Activated CD4-positive, alpha-beta T cell treated with anti-CD3 and anti-CD28 coated beads, Interleukin-10, Interleukin-2, amounts not matched to agents 100 ng/mL and 50 ng/mL, durations not matched to agents 16 hours and 8 hours (primary cell): Measurements from ENCODE around the gene ZDHHC14.
"Not testable (repeated sequence)": the region's sequence is repeated elsewhere in the genome, so short reads cannot be mapped to it uniquely, and the experiment has no call there.

Experiments
- DNase-seq: peaks from one replicate; pipeline ENCODE4 v3.0.0-alpha.2; 2020

The ZDHHC14 gene

GRCh38 chr6:157708239-157708638, 327.2 kb downstream of the ZDHHC14 start:
- DNase-seq: no peak

- no peak for DNase-seq
Observed at GRCh38 chr6:157708933-157709332, 327.9 kb downstream of the ZDHHC14 start.

- no peak for DNase-seq
Observed at GRCh38 chr6:157709555-157709954, 328.6 kb downstream of the ZDHHC14 start.

- DNase-seq: no peak
Observed at GRCh38 chr6:157710604-157711003, 329.6 kb downstream of the ZDHHC14 start.

GRCh38 chr6:157711060-157711459, 330.1 kb downstream of the ZDHHC14 start:
- DNase-seq: no peak

GRCh38 chr6:157712585-157713295, 331.8 kb downstream of the ZDHHC14 start:
- DNase-seq: no peak

- DNase-seq: no peak
Observed at GRCh38 chr6:157713451-157714152, 332.6 kb downstream of the ZDHHC14 start.

- DNase-seq: no peak
Observed at GRCh38 chr6:157714153-157714490, 333.1 kb downstream of the ZDHHC14 start.

- no peak for DNase-seq
Observed at GRCh38 chr6:157715728-157716164, 334.8 kb downstream of the ZDHHC14 start.

GRCh38 chr6:157716251-157716995, 335.4 kb downstream of the ZDHHC14 start:
- no peak for DNase-seq

- no peak for DNase-seq
Observed at GRCh38 chr6:157717340-157717748, 336.4 kb downstream of the ZDHHC14 start.

- no peak for DNase-seq
Observed at GRCh38 chr6:157718503-157719187, 337.7 kb downstream of the ZDHHC14 start.

GRCh38 chr6:157720964-157721363, 340.0 kb downstream of the ZDHHC14 start:
- DNase-seq: not testable (repeated sequence)

- DNase-seq: no peak
Observed at GRCh38 chr6:157721426-157721825, 340.4 kb downstream of the ZDHHC14 start.

- no peak for DNase-seq
Observed at GRCh38 chr6:157721830-157722229, 340.8 kb downstream of the ZDHHC14 start.

GRCh38 chr6:157723376-157723775, 342.4 kb downstream of the ZDHHC14 start:
- no peak for DNase-seq

GRCh38 chr6:157724138-157724820, 343.3 kb downstream of the ZDHHC14 start:
- no peak for DNase-seq

GRCh38 chr6:157724960-157725741, 344.2 kb downstream of the ZDHHC14 start:
- no peak for DNase-seq

GRCh38 chr6:157725836-157726235, 344.8 kb downstream of the ZDHHC14 start:
- DNase-seq: no peak

- no peak for DNase-seq
Observed at GRCh38 chr6:157726892-157727628, 346.1 kb downstream of the ZDHHC14 start.
